HUES48 (cell line): ENCODE measurements around the gene ARL15.

Source experiments
- H3K27ac ChIP-seq: one replicate; pipeline ENCODE4 v1.7.0; 2013; ENCODE audit warnings: low read depth, low read length, inconsistent platforms
- H3K27me3 ChIP-seq: 2 replicates; pipeline ENCODE4 v1.6.1; 2013; ENCODE audit warnings: mild to moderate bottlenecking, low read length; ENCODE audit not compliant: control insufficient read depth, insufficient read depth
- H3K36me3 ChIP-seq: 2 replicates; pipeline ENCODE4 v1.6.1; 2013; ENCODE audit warnings: low read length; ENCODE audit not compliant: control insufficient read depth, insufficient read depth
- H3K4me1 ChIP-seq: 2 replicates; pipeline ENCODE4 v1.6.1; 2013; ENCODE audit warnings: mild to moderate bottlenecking, low read length; ENCODE audit not compliant: control insufficient read depth, insufficient read depth
- H3K4me3 ChIP-seq: 2 replicates; pipeline ENCODE4 v1.5.1; 2013; ENCODE audit warnings: mild to moderate bottlenecking, low read depth, low read length
- H3K9ac ChIP-seq: 2 replicates; pipeline ENCODE4 v1.6.1; 2013; ENCODE audit warnings: mild to moderate bottlenecking, low read depth, low read length, moderate library complexity
- H3K9me3 ChIP-seq: 2 replicates; pipeline ENCODE4 v1.6.1; 2013; ENCODE audit warnings: low read length; ENCODE audit not compliant: control insufficient read depth, insufficient read depth

ARL15 gene

DNA sequence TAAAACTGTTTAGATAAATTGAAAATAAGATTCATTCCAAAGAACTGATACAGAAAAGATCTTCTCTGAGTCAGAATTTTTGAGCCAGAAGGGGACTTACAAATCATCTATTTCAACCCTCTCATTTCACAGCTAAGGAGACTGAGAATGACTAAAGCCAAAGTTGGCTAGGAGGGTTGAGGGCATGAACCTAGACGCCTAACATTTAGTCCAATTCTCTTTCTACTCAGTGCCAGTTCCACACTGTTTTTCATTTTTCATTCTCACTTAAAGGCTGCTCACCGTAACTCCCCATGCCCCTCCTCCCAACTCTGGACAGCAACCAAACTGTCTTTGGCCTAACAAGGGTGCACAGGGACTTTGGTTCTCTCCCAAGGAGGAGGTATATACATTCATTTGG lies 386.0 kb downstream of the ARL15 start:
- peaks cover 12% of the 10 kb centered on the region for H3K4me1 ChIP-seq
- H3K9me3 ChIP-seq = no peaks in the 10 kb centered on the region
- no peak overlapping the region for H3K4me3 ChIP-seq
- no peaks in the 10 kb centered on the region for H3K27me3 ChIP-seq
- H3K9ac ChIP-seq = no peak overlapping the region
- no peaks in the 10 kb centered on the region for H3K36me3 ChIP-seq
- H3K27ac ChIP-seq = no peak overlapping the region

GRCh38 chr5:53923961-53924360 lies 386.4 kb downstream of the ARL15 start:
- no peaks in the 10 kb centered on the region for H3K36me3 ChIP-seq
- no peaks in the 10 kb centered on the region for H3K9me3 ChIP-seq
- H3K27ac ChIP-seq = no peak overlapping the region
- no peak overlapping the region for H3K4me3 ChIP-seq
- peaks cover 12% of the 10 kb centered on the region for H3K4me1 ChIP-seq
- H3K9ac ChIP-seq = no peak overlapping the region
- H3K27me3 ChIP-seq = no peaks in the 10 kb centered on the region

- peaks cover 4% of the 10 kb centered on the region for H3K4me1 ChIP-seq
- H3K27ac ChIP-seq = no peak overlapping the region
Measured at GRCh38 chr5:53922508-53923498, 387.6 kb downstream of the ARL15 start.

DNA sequence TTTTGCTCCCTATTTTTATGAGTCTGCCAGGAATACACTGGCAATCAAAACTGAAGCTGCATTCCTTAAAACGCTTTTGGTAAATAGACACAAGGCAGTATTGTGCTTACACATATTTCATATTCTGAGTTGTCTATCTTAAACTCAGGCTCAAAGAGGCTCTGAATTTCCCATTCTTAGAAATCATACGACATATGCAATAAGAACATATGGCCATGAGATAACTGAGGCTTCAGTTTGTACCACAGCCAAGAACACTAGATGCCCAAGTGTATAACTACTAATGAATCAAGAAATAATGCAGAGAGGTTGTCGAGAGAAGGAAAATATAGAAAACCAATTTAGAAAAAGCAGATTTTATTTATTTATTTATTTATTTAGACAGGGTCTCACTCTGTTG lies 392.5 kb downstream of the ARL15 start:
- H3K9ac ChIP-seq = no peak overlapping the region
- H3K9me3 ChIP-seq = no peaks in the 10 kb centered on the region
- no peak overlapping the region for H3K4me3 ChIP-seq
- no peaks in the 10 kb centered on the region for H3K36me3 ChIP-seq
- no peaks in the 10 kb centered on the region for H3K4me1 ChIP-seq
- H3K27ac ChIP-seq = no peak overlapping the region
- H3K27me3 ChIP-seq = no peaks in the 10 kb centered on the region

More at GRCh38 chr5:53922508-53923498, 387.6 kb downstream of the ARL15 start:
- no peak overlapping the region for H3K9ac ChIP-seq
- H3K36me3 ChIP-seq = no peaks in the 10 kb centered on the region
- H3K27me3 ChIP-seq = no peaks in the 10 kb centered on the region
- no peaks in the 10 kb centered on the region for H3K9me3 ChIP-seq
- no peak overlapping the region for H3K4me3 ChIP-seq

- Histone ChIP-seq H3K4me1 (no peaks in the 10 kb centered on the region), H3K27me3 (no peaks in the 10 kb centered on the region), H3K9me3 (no peaks in the 10 kb centered on the region), H3K36me3 (no peaks in the 10 kb centered on the region), H3K4me3 (no peak overlapping the region), H3K9ac (no peak overlapping the region), H3K27ac (no peak overlapping the region)
Measured at GRCh38 chr5:53917095-53917494, 393.3 kb downstream of the ARL15 start.

- no peaks in the 10 kb centered on the region for H3K4me1 ChIP-seq
- no peaks in the 10 kb centered on the region for H3K9me3 ChIP-seq
- H3K36me3 ChIP-seq = no peaks in the 10 kb centered on the region
- H3K27me3 ChIP-seq = no peaks in the 10 kb centered on the region
- no peak overlapping the region for H3K9ac ChIP-seq
- H3K27ac ChIP-seq = no peak overlapping the region
- no peak overlapping the region for H3K4me3 ChIP-seq
Measured at GRCh38 chr5:53915120-53915519, 395.3 kb downstream of the ARL15 start.

DNA sequence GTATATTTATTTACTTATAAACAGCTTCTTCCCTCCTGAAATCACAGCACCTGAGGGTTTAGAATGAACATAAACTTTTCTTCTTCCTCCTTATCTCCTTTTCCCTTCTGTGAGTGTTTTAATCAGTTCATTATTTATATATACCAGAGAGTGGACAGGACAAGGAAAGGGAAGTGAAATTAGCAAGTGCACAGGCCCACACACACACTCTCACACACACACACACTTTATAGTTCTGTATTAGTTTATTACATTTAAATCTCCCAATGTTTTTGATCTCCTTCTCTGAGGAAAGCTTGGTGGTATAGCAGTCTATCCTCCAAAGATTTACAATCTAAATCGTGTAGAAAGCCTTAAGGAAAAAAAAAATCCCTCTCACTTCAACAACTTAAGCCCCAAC lies 396.4 kb downstream of the ARL15 start:
- Histone ChIP-seq H3K9me3 (no peaks in the 10 kb centered on the region), H3K4me1 (no peaks in the 10 kb centered on the region), H3K4me3 (no peak overlapping the region), H3K9ac (no peak overlapping the region), H3K27me3 (no peaks in the 10 kb centered on the region), H3K27ac (no peak overlapping the region), H3K36me3 (no peaks in the 10 kb centered on the region)

- Histone ChIP-seq H3K4me3 (no peak overlapping the region), H3K27ac (no peak overlapping the region), H3K9ac (no peak overlapping the region), H3K4me1 (no peaks in the 10 kb centered on the region), H3K27me3 (no peaks in the 10 kb centered on the region), H3K9me3 (no peaks in the 10 kb centered on the region), H3K36me3 (no peaks in the 10 kb centered on the region)
Measured at GRCh38 chr5:53908757-53909156, 401.6 kb downstream of the ARL15 start.

DNA sequence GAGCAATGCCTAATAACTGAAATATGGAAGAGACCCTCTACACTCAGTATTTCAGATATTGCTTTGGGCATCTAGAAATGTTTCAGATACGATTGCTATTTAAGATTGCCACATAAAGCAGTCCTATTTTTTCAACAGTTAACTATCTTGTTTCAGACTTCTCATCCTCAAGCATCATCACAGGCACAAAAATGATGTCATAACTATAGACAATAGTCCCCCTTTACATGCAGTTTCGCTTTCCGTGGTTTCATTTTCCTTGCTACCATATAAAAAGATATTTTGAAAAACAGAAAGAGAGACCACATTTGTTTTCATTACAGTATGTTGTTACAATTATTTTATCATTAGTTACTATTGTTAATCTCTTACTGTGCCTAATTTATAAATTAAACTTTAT lies 402.5 kb downstream of the ARL15 start:
- no peaks in the 10 kb centered on the region for H3K9me3 ChIP-seq
- H3K4me3 ChIP-seq = no peak overlapping the region
- no peaks in the 10 kb centered on the region for H3K27me3 ChIP-seq
- no peaks in the 10 kb centered on the region for H3K36me3 ChIP-seq
- H3K9ac ChIP-seq = no peak overlapping the region
- no peak overlapping the region for H3K27ac ChIP-seq
- no peaks in the 10 kb centered on the region for H3K4me1 ChIP-seq

DNA sequence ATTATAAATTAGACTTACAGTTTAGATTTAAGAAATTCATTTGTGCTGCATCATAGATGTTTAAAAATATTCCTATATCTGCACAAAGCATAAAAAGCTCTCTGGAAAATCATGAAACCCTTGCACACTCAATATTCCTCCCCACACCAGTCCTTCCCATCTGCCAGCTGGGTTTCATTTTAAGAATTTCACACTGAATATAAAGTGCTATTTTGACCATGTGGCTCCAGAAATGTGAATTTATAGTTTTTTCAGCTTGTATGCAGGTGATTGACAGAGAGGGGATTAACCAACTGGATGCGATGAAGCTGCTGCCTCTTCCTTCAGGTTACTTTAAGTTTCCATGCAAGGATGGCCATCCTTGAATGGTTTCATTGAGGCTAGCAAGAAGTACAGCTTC lies 403.6 kb downstream of the ARL15 start:
- no peak overlapping the region for H3K27ac ChIP-seq
- H3K4me1 ChIP-seq = no peaks in the 10 kb centered on the region
- no peaks in the 10 kb centered on the region for H3K27me3 ChIP-seq
- H3K4me3 ChIP-seq = no peak overlapping the region
- H3K36me3 ChIP-seq = no peaks in the 10 kb centered on the region
- no peaks in the 10 kb centered on the region for H3K9me3 ChIP-seq
- H3K9ac ChIP-seq = no peak overlapping the region

GRCh38 chr5:53902296-53902907 lies 408.0 kb downstream of the ARL15 start:
- Histone ChIP-seq H3K9me3 (no peaks in the 10 kb centered on the region), H3K4me3 (no peak overlapping the region), H3K27ac (no peak overlapping the region), H3K4me1 (no peaks in the 10 kb centered on the region), H3K9ac (no peak overlapping the region), H3K27me3 (no peaks in the 10 kb centered on the region), H3K36me3 (no peaks in the 10 kb centered on the region)
